ENCODE measurements around the gene RAI2. TPM values are rescaled to one million over a fixed set of nuclear protein-coding genes. Genes with fewer than 3 reads are reported as not detected.

Gene RAI2
- 0.12 TPM in 1 of 2 replicates, not detected in the other for total RNA-seq

DNA sequence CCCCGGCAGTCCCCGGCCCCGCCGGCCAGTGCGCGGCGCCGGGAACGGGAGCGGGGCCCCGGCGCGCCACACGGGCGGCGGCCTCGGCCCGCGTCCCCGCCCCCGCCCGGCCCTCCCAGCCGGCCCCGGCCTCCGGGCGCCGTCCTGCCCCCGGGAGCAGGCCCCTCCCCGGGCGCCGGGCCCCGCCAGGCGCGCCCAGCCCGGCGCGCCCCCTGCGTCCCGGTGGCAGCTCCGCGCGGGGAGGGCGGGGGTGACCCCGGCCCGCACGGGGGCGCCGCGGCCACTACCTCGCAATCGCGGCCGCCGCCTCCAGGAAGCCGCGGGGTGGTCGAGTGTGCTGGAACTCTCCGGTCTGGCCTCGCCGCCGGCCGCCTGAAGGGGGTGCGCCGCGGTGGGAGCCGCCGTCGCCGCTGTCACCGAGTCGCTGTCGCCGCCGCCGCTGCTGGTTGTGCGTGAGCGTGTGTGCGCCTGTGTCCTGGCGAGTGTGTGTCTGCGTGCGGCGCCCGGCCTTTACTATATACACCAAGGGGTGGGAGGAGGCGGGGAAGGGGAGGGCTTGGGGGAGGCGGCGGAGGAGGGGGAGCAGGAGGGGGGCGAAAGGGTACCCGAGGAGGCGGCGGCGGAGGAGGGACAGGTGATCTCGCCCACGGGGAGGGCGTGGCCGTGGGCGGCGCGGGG, at the start of gene RAI2:
Gene RAI2, minus strand, starts transcription at position 488 of the 678 bp plus-strand sequence. CDS start 59,288 bp downstream, outside the sequence.
- intact Hi-C loops (cut with micrococcal nuclease), result no loop called here

DNA sequence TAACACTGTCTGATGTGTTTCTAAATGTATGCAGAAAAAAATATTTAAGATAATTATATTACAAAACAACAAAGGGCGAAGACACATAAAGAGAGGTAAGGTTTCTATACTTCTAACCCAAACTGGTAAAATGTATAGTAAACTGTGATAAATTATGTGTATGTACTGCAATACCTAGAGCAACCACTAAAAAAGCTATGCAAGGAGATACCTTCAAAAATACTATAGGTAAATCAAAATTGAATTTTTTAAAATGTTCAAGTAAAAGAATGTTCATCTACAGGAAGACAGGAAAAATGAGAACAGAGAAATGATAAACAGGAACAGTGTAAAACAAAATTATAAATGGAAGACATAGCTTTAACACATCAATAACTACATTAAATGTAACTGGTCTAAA, 27.3 kb upstream of the RAI2 start:
- intact Hi-C loops (cut with micrococcal nuclease), result no loop called here

GRCh38 chrX:17882680-17883079, 21.6 kb upstream of the RAI2 start:
- intact Hi-C loops (cut with micrococcal nuclease), result no loop called here

GRCh38 chrX:17878028-17878670, 17.1 kb upstream of the RAI2 start:
- intact Hi-C loops (cut with micrococcal nuclease), result no loop called here

GRCh38 chrX:17876135-17876534, 15.0 kb upstream of the RAI2 start:
- intact Hi-C loops (cut with micrococcal nuclease), result no loop called here

DNA sequence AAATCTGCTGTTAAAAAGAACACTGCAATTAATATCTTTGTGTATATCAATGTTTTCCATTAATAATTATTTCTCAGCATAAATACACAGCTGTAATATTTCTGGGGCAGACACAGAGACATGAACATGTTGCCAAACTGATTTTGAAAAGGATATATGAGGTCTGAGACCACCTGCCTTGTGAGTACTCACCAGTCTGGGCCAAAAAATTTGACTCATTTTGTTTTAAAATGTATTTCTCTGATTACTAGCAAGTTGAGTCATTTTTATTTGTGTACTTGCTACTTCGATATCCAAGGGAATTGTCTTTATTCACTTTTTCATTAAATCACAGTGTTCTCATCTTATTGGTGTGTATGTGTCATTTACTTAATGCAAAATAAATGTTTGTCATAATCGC, 8.5 kb upstream of the RAI2 start:
- intact Hi-C loops (cut with micrococcal nuclease), result no loop called here

GRCh38 chrX:17861489-17862011, 452 bp upstream of the RAI2 start:
- intact Hi-C loops (cut with micrococcal nuclease), result no loop called here

DNA sequence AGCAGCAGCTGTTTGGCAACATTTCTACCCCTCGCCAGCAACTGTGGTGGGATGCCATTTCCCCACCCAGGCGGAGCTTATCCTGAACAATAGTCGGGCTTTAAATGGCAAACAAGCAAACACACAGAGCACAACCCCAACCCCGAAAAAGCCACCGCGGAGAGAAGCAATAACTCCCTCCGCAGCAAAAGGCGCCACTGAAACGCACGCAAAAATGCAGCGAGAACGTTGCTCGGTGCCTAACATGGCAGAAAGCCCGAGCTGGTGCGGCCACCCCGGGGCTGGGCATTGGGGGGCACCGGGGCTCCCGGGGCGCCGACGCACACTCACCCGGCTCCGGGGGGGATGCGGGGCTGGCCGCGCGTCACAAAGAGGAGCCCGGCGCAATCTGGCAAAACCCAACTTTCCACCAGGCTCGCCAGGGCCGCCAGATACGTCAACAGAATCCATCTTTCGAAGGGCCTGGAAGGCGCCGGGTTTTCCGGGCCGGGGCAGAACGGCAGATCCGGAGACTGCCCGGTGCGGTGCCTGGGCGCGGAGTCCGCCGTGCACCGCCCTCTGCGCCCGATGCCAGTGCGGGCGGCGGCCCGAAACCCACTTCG, 818 bp downstream of the RAI2 start:
- intact Hi-C loops (cut with micrococcal nuclease), result no loop called here

DNA sequence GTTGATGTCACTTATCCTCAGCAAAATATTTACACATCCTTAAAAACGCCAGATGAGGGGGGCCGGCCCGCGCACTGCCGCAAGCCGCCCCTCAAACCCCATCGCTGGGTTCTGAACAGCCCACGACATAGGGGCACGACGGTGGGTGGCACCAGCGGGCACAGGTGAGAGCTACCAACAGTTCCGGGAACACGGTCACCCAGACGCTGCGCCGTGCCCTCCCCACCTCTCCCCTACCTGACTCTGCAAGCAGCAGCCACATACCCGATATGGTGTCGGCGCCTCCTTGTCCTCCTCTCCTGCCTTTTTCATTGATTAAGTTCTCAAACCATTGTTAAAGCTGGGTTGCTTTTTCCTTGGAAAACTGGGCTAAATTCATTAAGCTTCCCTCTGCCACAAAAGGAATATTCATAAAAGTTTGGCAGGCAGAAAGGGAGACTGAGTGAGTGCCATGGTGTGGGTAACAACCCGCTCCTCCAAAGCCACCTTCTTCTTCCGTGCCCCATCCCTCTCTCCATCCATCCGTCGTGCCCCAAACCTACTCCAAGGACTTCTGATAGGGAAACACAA, 1.4 kb downstream of the RAI2 start:
- intact Hi-C loops (cut with micrococcal nuclease), result no loop called here

DNA sequence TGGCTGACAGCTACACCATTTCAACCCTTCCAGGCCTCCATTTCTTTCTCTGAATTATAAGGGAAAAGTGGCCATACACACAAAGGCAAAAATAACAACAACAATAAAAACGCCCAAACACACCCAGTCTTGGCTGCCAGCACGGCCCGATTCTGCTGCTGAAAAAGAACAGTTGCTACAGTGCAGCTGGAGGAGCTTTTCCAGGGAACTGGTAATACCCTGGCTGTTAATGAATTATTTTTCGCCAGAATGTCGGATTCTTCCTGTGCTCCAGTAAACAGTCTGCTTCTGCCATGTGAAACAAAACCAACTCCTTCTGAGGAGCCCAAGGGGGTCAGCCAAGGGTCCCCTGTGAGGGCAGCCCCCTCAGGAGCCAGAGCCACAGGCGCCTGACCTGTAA, 6.6 kb downstream of the RAI2 start:
- intact Hi-C loops (cut with micrococcal nuclease), result no loop called here

DNA sequence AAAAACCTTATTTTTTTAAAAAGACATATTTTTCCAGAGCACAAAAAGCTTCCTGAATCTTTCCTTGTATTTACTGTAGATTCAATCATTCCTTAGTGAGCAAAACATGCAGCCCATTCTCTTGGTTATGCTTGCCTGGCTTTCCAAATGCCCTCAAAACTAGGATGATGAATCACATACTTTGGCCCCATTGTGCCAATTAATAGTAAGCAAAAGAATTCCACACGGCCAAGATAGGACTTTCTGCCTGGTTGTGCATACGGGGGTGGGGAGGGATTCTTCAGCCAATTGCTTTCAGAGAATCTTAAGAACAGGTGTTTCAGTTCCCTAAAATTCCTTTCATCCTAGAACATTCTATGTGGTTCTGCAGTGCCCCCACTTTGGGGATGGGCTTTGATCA, 7.0 kb downstream of the RAI2 start:
- intact Hi-C loops (cut with micrococcal nuclease), result no loop called here

DNA sequence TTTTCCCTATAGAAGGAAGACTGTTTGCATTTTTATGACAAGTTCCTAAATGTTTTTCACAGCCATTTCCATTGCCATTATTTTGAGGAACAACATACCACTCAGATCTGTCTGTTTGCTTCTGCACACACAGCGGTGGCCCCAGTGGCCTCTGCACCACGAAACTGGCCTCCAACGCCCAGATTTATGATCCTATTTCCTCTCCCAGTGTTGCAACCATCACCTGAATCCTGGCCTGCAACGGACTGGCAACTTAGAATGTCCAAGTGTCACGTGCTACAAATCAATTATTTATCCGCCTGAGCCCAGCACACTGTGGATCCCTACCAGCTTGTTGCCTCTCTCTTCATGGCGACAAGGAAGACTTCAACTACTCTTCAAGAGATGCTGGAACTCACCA, 9.2 kb downstream of the RAI2 start:
- intact Hi-C loops (cut with micrococcal nuclease), result no loop called here

- intact Hi-C loops (cut with micrococcal nuclease), result no loop called here
Observed at GRCh38 chrX:17848545-17849265, 12.4 kb downstream of the RAI2 start.

DNA sequence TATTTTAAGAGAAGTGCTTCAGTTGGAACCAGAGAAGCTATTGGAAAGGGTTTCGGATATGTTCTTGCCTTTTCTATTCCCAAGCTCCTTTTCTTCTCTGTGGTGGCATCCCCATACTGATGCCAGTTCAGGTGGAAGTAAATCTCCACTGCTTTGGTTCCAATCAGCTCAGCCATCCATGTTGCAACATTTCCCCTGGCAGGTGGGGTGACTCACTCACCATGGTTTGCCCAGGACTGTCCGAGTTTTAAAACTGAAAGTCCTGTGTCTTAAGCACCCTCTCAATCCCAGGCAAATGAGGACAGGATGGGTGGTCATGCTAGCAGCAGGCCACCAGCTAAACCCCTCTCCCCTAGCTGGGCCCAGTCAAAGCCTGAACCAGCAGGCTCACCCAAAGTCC, 15.1 kb downstream of the RAI2 start:
- intact Hi-C loops (cut with micrococcal nuclease), result no loop called here

DNA sequence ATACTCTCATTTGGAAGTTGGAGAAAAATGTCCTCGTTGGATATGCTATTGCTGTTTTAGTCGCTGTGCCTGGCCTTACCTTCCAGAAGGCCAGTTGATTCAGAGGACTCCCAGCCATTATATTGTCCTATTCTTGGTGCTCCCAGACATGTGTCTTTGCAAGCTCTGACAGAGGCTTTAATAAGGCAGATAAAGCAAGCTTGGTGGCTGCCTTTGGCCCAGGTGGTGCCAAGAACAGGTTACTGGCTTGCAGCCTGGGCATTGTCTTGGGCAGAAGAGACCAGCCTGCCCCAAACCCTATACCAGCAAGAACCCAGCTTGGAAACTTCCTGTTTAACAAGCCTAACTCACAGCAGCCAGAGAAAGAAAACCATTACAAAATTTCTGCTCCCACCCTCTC, 16.9 kb downstream of the RAI2 start:
- intact Hi-C loops (cut with micrococcal nuclease), result no loop called here

DNA sequence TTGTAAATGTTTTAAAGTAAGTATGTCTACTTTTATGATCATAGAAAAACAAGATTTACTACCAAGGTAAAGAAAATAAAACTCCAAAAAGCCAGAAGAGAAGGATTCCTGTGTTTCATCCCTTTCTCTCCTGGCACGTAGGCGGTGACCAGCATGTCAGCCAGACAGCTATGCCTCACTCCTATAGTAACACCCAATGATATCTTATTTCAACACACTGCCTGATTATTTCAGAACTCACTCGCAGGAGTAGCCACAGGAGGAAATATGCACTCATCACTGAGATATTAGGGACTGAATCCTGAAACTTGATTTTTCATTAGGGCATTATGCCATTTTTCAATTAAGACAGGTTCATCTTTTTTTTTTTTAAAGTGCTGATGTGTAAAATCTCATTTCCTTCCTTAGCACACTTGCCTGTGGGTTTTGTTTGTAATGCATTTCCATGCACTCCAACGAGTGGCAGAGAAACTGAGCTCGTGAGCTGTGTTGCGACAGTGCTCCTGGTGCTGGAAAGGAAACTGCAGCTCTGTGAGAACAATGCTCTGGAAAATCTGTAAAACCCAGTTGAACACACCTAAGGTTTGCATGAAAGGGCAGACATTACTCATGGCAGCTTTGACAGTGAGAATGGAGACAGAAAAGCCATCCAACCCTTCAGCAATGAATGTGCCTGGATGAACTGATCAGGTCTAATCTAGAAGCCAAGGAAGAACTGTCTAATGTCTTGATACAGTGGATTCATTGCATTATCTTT, 18.2 kb downstream of the RAI2 start:
- intact Hi-C loops (cut with micrococcal nuclease), result no loop called here

DNA sequence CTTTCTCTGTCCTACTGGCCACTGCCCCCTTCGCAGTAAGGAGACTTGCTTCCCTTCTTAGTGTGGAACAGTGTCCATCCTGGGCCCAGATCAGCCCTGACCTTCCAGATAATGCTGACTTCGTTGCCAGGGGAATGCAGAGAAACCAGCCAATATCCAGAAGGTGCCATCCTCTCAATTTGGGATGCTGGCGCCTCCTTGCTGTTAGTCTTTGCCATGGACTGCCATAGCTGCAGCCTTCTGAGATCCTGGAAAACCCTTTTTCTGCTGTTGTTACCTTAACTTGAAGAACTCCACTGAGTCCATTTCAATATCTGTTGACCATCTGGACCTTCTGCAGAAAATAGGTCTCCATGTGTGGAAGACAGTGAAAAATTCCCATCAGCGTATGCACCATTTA, 21.8 kb downstream of the RAI2 start:
- intact Hi-C loops (cut with micrococcal nuclease), result no loop called here

DNA sequence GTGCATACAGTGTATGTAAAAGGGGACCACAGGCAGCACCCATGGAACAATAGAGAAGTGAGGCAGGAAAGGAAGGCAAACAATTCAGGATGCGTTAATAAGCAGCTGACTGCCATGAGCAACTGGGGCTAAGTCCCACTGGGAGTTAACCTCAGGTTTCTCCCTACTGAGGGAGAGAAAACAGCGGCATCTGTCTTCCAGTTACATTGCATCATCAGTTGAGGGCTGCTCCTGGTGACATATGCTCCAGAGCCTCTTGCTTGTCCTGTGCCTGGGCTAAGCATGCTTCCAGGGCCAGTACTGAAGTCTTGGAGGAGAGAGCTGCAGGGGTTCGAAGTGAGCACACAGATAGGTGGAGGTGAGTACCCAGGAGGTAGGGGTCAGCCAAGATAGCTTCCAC, 24.3 kb downstream of the RAI2 start:
- intact Hi-C loops (cut with micrococcal nuclease), result no loop called here

- intact Hi-C loops (cut with micrococcal nuclease), result no loop called here
Observed at GRCh38 chrX:17833954-17834353, 27.1 kb downstream of the RAI2 start.

GRCh38 chrX:17831255-17831654, 29.8 kb downstream of the RAI2 start:
- intact Hi-C loops (cut with micrococcal nuclease), result no loop called here

- intact Hi-C loops (cut with micrococcal nuclease), result no loop called here
Observed at GRCh38 chrX:17830211-17830610, 30.9 kb downstream of the RAI2 start.
